ENCODE results near the gene PSAP. TPM values are rescaled to one million over a fixed set of nuclear protein-coding genes. Genes with fewer than 3 reads are reported as not detected.

The PSAP gene
- polyA plus RNA-seq, 3 donors, result 3,391 to 8,673 (median 7,346) TPM

DNA sequence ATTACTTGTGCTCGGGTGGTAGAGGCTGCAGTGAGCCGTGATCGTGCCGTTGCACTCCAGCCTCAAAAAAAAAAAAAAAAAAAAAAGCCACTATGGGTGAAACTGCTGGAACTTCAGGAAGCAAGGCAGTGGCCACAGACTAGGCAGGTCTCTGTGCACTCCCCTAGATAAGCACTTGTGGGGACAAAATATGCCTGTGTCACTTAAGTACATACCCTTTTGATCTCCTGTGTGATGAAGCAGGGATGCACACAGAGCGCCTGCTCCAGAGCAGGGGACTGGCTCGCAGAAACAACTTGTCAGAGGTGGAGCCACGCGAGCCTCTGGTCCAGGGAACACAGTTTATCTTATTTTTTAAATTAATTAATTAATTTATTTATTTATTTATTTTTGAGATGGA is 42.9 kb upstream of the PSAP start:
- intact Hi-C loops (cut with micrococcal nuclease), result loop anchor here in 1 of 2 donors (2.0 to 5.0 kb wide), 2 partner anchors 62 to 121 kb away; partner anchors contain the start of gene VSIR
- no peak overlapping the region for H2AFZ ChIP-seq (ENCODE audit: insufficient read depth, low read depth, low read length, poor library complexity, severe bottlenecking)

DNA sequence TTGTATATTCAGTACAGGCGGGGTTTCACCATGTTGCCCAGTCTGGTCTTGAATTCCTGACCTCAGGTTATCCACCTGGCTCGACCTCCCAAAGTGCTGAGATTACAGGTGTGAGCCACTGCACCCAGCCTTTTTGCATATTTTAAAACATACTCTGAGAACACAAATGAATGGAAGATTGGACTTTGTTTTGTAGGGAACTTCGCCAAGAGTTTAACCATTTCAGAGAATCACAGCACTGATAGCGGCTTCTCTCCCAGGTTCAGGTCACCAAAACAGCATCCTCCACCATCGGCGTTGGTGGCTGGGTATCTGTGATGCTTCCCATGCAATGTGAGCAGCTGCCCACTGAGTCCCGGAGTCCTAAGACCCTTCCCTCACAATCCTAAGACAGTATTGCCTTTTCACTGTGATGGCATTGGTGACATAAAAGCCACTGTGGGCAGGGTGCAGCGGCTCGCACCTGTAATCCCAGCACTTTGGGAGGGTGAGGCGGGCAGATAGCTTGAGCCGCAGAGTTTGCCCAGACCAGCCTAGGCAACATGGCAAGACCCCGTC is 42.3 kb upstream of the PSAP start:
- no peak for DNase-seq
- Histone ChIP-seq H3K27ac (ENCODE audit: low read depth in 1 of 2, low read length in 2 of 2) (peak overlapping the region; percentile 93 to 100), H3K4me2 (replicated peaks; ENCODE audit: extremely low read depth, low read length, poor library complexity, severe bottlenecking) (no peak overlapping the region), H3K4me1 (ENCODE audit: control insufficient read depth in 1 of 2, insufficient read depth in 2 of 2, low read length in 2 of 2) (peaks cover 77 to 79% of the 10 kb centered on the region in 2 donors), H4K20me1 (ENCODE audit: insufficient read depth, low read length) (peaks cover 6% of the 10 kb centered on the region), H3K79me2 (ENCODE audit: insufficient read depth, low read length) (peaks cover 50% of the 10 kb centered on the region), H3K4me3 (replicated peaks in 1 of 3; ENCODE audit: low read depth in 2 of 3, low read length in 3 of 3) (no peak overlapping the region), H3K9ac (ENCODE audit: insufficient read depth, low read length, poor library complexity, severe bottlenecking) (no peak overlapping the region), H3K9me3 (replicated peaks in 1 of 2; ENCODE audit: control insufficient read depth in 1 of 2, insufficient read depth in 1 of 2, low read length in 2 of 2) (no peaks in the 10 kb centered on the region), H3K27me3 (ENCODE audit: control insufficient read depth in 2 of 2, insufficient read depth in 2 of 2, low read length in 2 of 2) (no peaks in the 10 kb centered on the region), H3K36me3 (replicated peaks in 1 of 2; ENCODE audit: control insufficient read depth in 1 of 2, insufficient read depth in 2 of 2, low read length in 2 of 2) (no peaks in the 10 kb centered on the region), H2AFZ (ENCODE audit: insufficient read depth, low read depth, low read length, poor library complexity, severe bottlenecking) (no peak overlapping the region)
- intact Hi-C loops (cut with micrococcal nuclease), result loop anchor here in 1 of 2 donors (2.0 to 5.0 kb wide), 2 partner anchors 61 to 121 kb away; partner anchors contain the start of gene VSIR
- TF ChIP-seq, protein P1, sequence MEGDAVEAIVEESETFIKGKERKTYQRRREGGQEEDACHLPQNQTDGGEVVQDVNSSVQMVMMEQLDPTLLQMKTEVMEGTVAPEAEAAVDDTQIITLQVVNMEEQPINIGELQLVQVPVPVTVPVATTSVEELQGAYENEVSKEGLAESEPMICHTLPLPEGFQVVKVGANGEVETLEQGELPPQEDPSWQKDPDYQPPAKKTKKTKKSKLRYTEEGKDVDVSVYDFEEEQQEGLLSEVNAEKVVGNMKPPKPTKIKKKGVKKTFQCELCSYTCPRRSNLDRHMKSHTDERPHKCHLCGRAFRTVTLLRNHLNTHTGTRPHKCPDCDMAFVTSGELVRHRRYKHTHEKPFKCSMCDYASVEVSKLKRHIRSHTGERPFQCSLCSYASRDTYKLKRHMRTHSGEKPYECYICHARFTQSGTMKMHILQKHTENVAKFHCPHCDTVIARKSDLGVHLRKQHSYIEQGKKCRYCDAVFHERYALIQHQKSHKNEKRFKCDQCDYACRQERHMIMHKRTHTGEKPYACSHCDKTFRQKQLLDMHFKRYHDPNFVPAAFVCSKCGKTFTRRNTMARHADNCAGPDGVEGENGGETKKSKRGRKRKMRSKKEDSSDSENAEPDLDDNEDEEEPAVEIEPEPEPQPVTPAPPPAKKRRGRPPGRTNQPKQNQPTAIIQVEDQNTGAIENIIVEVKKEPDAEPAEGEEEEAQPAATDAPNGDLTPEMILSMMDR (IDR thresholded peaks at IDR 0.05), result no peak
- H3K4me3 Mint-ChIP-seq, result no peak overlapping the region
- peaks cover 71% of the 10 kb centered on the region for H3K4me1 Mint-ChIP-seq
- peaks cover 0 to 6% of the 10 kb centered on the region in 2 donors for H3K36me3 Mint-ChIP-seq
- peaks cover 0 to 5% (median 0%) of the 10 kb centered on the region in 7 donors for H3K9me3 Mint-ChIP-seq
- H3K27me3 Mint-ChIP-seq (ENCODE audit: low read depth in 3 of 3), result peaks cover 0 to 9% (median 0%) of the 10 kb centered on the region in 3 donors
- WGBS (ENCODE audit: insufficient coverage), result 95% methylated on average over 6 of the region's 12 CpGs
- H3K27ac Mint-ChIP-seq, result peak overlapping the region; percentile 68 to 100 (median 76)

More for the DNA sequence above, 42.9 kb upstream of the PSAP start:
- H3K9me3 ChIP-seq (replicated peaks in 1 of 2; ENCODE audit: control insufficient read depth in 1 of 2, insufficient read depth in 1 of 2, low read length in 2 of 2), result no peaks in the 10 kb centered on the region
- peaks cover 0 to 9% of the 10 kb centered on the region in 2 donors for H3K36me3 Mint-ChIP-seq
- no peak for DNase-seq
- no peaks in the 10 kb centered on the region for H3K27me3 ChIP-seq (ENCODE audit: control insufficient read depth in 2 of 2, insufficient read depth in 2 of 2, low read length in 2 of 2)
- no peak overlapping the region for H3K4me3 Mint-ChIP-seq
- peaks cover 6% of the 10 kb centered on the region for H4K20me1 ChIP-seq (ENCODE audit: insufficient read depth, low read length)
- no peak overlapping the region for H3K27ac ChIP-seq (ENCODE audit: low read depth in 1 of 2, low read length in 2 of 2)
- peak overlapping the region in 6 of 7 donors; percentile 35 to 100 (median 80) for H3K27ac Mint-ChIP-seq
- H3K36me3 ChIP-seq (replicated peaks in 1 of 2; ENCODE audit: control insufficient read depth in 1 of 2, insufficient read depth in 2 of 2, low read length in 2 of 2), result no peaks in the 10 kb centered on the region
- peaks cover 69% of the 10 kb centered on the region for H3K4me1 Mint-ChIP-seq
- peaks cover 50% of the 10 kb centered on the region for H3K79me2 ChIP-seq (ENCODE audit: insufficient read depth, low read length)
- TF ChIP-seq, protein P1 (IDR thresholded peaks at IDR 0.05), result no peak
- H3K27me3 Mint-ChIP-seq (ENCODE audit: low read depth in 3 of 3), result peaks cover 0 to 9% (median 0%) of the 10 kb centered on the region in 3 donors
- H3K4me1 ChIP-seq (ENCODE audit: control insufficient read depth in 1 of 2, insufficient read depth in 2 of 2, low read length in 2 of 2), result peaks cover 77% of the 10 kb centered on the region in 2 donors
- H3K4me2 ChIP-seq (replicated peaks; ENCODE audit: extremely low read depth, low read length, poor library complexity, severe bottlenecking), result no peak overlapping the region
- no peak overlapping the region for H3K4me3 ChIP-seq (replicated peaks in 1 of 3; ENCODE audit: low read depth in 2 of 3, low read length in 3 of 3)
- H3K9ac ChIP-seq (ENCODE audit: insufficient read depth, low read length, poor library complexity, severe bottlenecking), result no peak overlapping the region
- WGBS (ENCODE audit: insufficient coverage), result no CpG with 5 or more reads among the region's 8 CpGs
- H3K9me3 Mint-ChIP-seq, result peaks cover 0 to 5% (median 0%) of the 10 kb centered on the region in 7 donors
